Bronchial epithelial cell (primary cell): ENCODE data around the gene CPNE4. TPM values are rescaled to one million over a fixed set of nuclear protein-coding genes. Genes with fewer than 3 reads are reported as not detected.

Experiments used
- DNase-seq: peaks from one replicate; pipeline ENCODE4 v3.0.0-alpha.2; 2010; ENCODE audit warnings: low read depth
- FAIRE-seq: peaks from 2 replicates; lab custom pipeline; 2011; peaks lifted over from hg19 to GRCh38; lab: Jason Lieb, UNC
- H3K27me3 ChIP-seq: 2 replicates; pipeline ENCODE4 v1.5.1; 2011; ENCODE audit warnings: low read length; ENCODE audit not compliant: control insufficient read depth, insufficient read depth
- H3K36me3 ChIP-seq: 2 replicates; pipeline ENCODE4 v1.5.1; 2011; ENCODE audit warnings: low read length; ENCODE audit not compliant: control insufficient read depth, insufficient read depth
- H3K4me3 ChIP-seq: 2 replicates; pipeline ENCODE4 v1.5.1; 2011; ENCODE audit warnings: mild to moderate bottlenecking, low read depth, low read length, control low read depth
- total RNA-seq: library from RNA; depleted of rRNA; stranded (reverse); fragments of >200 nt; gene quantifications from 2 replicates; pipeline ENCODE4 v1.2.1, GENCODE V29; 2014
- TF ChIP-seq, protein P1 (sequence below): IDR thresholded peaks from 2 replicates; pipeline ENCODE4 v1.5.1; 2011; ENCODE audit warnings: mild to moderate bottlenecking, moderate library complexity, low read length, control low read depth, inconsistent platforms; ENCODE audit not compliant: insufficient read depth, severe bottlenecking

CPNE4 gene
- total RNA-seq, 1 donor from 2014 or later = under 0.01 TPM

DNA sequence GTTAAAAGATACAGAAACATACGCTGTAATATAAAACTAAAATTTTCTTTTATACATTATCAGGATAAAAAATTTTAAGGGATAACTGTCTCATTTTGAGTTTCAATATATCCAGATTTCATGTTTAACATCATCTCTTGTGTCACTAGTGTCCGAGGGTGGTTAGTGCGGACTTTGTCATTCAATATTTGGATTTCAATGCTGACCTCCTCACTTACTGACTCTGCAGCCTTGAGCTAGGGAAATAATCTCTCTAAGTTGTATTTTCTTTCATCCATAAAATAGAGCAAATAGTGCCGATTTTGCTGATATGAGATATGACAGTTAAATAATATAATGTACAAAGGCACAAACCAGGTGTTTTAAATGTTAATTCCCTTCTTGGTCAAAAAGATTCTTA lies 203.2 kb downstream of the CPNE4 start:
- no peak overlapping the region for H3K4me3 ChIP-seq
- no peaks in the 10 kb centered on the region for H3K36me3 ChIP-seq
- no peaks in the 10 kb centered on the region for H3K27me3 ChIP-seq
- TF ChIP-seq, protein P1, sequence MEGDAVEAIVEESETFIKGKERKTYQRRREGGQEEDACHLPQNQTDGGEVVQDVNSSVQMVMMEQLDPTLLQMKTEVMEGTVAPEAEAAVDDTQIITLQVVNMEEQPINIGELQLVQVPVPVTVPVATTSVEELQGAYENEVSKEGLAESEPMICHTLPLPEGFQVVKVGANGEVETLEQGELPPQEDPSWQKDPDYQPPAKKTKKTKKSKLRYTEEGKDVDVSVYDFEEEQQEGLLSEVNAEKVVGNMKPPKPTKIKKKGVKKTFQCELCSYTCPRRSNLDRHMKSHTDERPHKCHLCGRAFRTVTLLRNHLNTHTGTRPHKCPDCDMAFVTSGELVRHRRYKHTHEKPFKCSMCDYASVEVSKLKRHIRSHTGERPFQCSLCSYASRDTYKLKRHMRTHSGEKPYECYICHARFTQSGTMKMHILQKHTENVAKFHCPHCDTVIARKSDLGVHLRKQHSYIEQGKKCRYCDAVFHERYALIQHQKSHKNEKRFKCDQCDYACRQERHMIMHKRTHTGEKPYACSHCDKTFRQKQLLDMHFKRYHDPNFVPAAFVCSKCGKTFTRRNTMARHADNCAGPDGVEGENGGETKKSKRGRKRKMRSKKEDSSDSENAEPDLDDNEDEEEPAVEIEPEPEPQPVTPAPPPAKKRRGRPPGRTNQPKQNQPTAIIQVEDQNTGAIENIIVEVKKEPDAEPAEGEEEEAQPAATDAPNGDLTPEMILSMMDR = no peak
- no peak for FAIRE-seq
- no peak for DNase-seq

DNA sequence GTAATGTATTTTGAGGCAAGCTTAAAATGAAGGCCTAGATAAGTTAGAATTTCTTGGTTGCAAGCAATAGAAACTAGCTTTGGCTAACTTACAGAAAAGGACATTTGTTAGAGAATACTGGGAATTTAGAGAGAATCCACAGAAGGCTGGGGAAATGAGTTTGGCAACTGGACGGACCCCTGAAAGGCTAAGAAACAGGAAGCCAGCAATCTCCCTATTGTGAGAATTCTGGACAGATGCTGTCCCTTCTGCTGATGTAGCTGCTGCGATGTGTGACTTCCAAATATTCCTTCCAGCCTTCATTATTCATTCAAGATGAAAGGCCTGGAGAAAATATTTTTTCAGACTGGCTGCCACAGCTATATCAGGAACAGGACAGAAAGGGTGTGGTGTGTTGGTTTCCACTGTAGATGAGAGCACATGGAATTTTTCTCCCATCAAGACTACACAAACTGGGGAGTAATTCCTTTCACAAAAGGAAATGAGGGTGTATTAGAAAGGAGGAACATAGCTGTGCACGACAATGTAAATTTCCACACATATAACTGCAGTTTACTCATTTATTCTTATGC lies 213.5 kb downstream of the CPNE4 start:
- no peaks in the 10 kb centered on the region for H3K27me3 ChIP-seq
- no peak for FAIRE-seq
- DNase-seq = no peak
- TF ChIP-seq, protein P1 = no peak
- H3K36me3 ChIP-seq = no peaks in the 10 kb centered on the region
- H3K4me3 ChIP-seq = no peak overlapping the region

DNA sequence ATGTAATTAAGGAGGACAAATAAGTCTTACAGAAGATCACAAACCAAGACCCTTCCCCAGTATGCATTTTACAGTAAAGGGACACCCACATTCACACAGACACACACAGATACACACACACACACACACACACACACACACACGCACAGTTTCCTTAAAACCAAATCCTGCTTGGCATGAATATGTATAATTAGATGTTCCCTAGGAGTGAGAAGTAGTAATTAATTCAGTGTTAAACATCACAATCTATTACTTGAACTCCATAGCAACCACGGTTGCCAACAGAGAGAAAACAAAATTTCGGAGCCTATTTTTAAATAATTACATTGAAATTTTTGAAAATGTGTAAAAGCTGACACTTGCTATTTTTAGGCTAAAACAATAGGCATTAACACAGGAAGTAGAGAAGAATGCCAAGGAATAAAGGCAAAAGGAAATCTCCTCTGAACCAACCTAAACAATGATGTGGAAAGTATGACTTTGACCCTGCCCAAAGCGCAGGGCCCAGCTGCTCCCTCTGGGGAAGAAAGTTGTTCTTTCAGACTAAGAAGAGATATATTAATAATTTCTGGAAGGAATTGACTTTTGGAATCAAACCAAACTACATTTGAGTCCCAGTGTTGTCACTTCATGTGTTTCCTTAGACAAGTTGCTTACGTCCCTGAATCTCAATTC lies 215.3 kb downstream of the CPNE4 start:
- Histone ChIP-seq H3K36me3 (no peaks in the 10 kb centered on the region), H3K4me3 (no peak overlapping the region), H3K27me3 (no peaks in the 10 kb centered on the region)
- TF ChIP-seq, protein P1 = no peak
- FAIRE-seq (no peak), DNase-seq (no peak)

DNA sequence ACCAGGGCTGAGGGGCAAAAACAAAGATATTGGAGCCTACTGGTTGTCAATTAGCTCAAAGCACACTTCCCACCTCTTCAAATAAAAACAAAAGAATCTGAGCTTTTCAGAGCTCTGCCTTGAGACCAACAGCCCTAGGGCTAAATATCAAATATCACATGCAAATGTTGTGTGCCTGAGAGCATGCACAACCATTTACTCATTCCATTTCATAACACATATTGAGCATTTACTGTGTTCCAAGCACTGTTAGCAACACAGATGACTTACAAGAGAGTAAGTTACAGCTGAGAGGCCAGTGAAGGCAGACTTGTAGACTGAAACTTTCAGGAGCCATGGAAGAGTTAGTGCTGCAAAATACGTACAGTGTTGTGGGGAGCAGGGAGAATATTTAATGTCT lies 222.4 kb downstream of the CPNE4 start:
- peak; percentile 79 for DNase-seq
- TF ChIP-seq, protein P1 = no peak
- Histone ChIP-seq H3K36me3 (no peaks in the 10 kb centered on the region), H3K27me3 (no peaks in the 10 kb centered on the region), H3K4me3 (no peak overlapping the region)
- FAIRE-seq = no peak

DNA sequence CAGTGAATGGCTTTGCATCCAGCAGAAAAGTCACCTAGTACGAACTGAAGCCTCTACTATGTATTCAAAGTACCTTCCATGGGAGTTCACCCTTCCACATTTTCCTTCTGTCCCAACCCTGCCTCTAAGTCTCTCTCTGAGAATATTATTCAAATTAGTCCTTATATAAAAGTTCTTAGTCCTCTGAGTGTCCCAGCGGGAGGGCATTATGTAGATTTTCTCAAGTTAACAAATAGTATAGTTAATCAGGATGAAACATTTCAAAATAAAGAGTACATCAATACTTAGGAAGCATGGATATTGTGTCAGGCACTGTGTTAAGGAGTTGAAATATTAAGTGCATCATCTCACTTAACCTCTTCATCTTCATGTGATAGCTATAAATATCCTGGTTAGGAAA lies 223.3 kb downstream of the CPNE4 start:
- FAIRE-seq (no peak), DNase-seq (no peak)
- TF ChIP-seq, protein P1 = no peak
- Histone ChIP-seq H3K36me3 (no peaks in the 10 kb centered on the region), H3K4me3 (no peak overlapping the region), H3K27me3 (no peaks in the 10 kb centered on the region)
